Measurements from ENCODE around the gene MYO3B.
"Not testable (repeated sequence)": the region's sequence is repeated elsewhere in the genome, so short reads cannot be mapped to it uniquely, and the experiment has no call there.

MYO3B gene

DNA sequence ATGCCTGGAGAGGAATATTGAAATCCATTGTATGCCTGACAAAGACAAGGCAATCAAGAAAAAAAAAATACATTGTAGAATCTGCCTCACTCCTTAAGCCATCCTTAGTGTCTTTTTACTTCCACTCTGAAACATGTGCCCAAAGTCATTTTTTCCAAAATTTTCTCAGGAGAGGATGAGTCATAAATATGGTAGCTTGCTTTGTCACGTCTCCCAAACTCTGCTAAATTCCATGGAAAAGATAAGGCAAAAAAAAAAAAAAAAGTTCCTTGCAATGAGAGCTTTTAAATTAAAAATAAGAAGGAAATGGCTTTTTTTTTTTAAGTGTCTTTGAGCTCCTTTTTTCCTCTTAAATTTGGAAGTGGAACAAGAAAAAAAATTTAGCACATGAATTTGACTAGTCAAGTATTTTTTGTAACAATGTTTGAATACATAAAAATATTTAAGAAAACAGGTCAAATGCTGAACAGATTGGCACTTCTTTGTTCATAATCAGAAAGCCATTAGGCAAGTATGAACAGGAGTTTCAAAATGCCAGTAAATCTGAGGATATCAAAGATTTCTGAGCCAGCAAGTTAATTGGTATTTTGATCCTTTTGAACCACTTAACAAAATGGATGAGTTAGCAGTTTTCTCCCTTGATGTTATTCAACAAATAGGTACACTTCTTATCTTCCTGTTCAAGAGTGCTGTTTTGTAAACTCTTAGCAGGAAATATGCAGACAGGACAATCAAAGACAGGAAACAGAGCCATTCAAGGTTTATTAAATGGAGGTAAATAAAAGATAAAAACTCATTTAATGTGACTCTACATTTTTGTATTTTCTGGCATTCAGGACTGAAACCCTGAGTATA lies 289.8 kb downstream of the MYO3B start:
- Histone ChIP-seq H3K36me3 (ENCODE audit: control insufficient read depth in 1 of 2, insufficient read depth in 2 of 2, low read depth in 1 of 2, low read length in 2 of 2) (no peaks in the 10 kb centered on the region), H3K27ac (ENCODE audit: low read length, poor library complexity, severe bottlenecking) (no peak overlapping the region), H3K18ac (ENCODE audit: low read depth in 1 of 2, low read length in 2 of 2) (no peak overlapping the region), H2AFZ (ENCODE audit: low read depth, low read length) (no peak overlapping the region), H3K9ac (ENCODE audit: low read length) (no peak overlapping the region), H3K27me3 (ENCODE audit: control insufficient read depth in 1 of 2, insufficient read depth in 1 of 2, low read length in 2 of 2) (no peaks in the 10 kb centered on the region), H2BK120ac (ENCODE audit: low read depth, low read length) (no peak overlapping the region), H3K4me3 (ENCODE audit: insufficient read depth in 1 of 2, low read depth in 1 of 2, low read length in 2 of 2) (no peak overlapping the region), H2BK15ac (ENCODE audit: low read depth, poor library complexity, severe bottlenecking) (no peak overlapping the region), H3K4me1 (ENCODE audit: control insufficient read depth, insufficient read depth, low read depth, low read length) (no peaks in the 10 kb centered on the region), H3K4me2 (ENCODE audit: low read length, poor library complexity, severe bottlenecking) (no peak overlapping the region), H4K8ac (ENCODE audit: low read length) (no peak overlapping the region), H3K14ac (ENCODE audit: low read length in 2 of 2) (no peak overlapping the region), H3K79me1 (replicated peaks; ENCODE audit: low read length, poor library complexity, severe bottlenecking) (no peaks in the 10 kb centered on the region), H3K23ac (ENCODE audit: low read length in 2 of 2) (no peak overlapping the region), H3K9me3 (ENCODE audit: control insufficient read depth, low read length) (peaks cover 4% of the 10 kb centered on the region), H2AK5ac (ENCODE audit: low read length, severe bottlenecking) (no peak overlapping the region), H2BK5ac (ENCODE audit: low read depth, low read length, poor library complexity, severe bottlenecking) (no peak overlapping the region), H3K4ac (ENCODE audit: low read depth in 1 of 2, low read length in 2 of 2) (no peak overlapping the region), H4K91ac (ENCODE audit: low read length) (no peak overlapping the region), H2BK12ac (ENCODE audit: low read length in 2 of 2) (no peak overlapping the region)
- no CpG with 5 or more reads among the region's 1 CpG for WGBS
- peak; percentile 26 for DNase-seq

DNA sequence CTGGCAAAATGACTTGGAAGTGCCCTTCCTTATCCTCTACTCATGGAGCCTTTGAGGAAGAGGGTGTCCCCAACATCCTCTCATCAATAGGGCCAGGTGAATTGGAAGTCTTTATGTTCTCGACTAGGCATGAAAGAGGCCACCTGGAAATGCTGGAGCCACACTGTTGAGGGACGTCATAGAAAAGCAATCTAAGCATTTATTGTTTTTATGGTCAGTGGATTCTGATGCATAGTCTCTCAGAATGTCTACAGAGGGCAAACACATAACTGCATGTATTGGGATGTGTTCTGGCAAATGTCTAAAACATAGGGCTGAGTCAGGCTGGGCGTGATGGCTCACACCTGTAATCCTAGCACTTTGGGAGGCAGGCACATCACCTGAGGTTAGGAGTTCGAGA lies 290.6 kb downstream of the MYO3B start:
- Histone ChIP-seq H3K4me2 (ENCODE audit: low read length, poor library complexity, severe bottlenecking) (no peak overlapping the region), H3K27me3 (ENCODE audit: control insufficient read depth in 1 of 2, insufficient read depth in 1 of 2, low read length in 2 of 2) (no peaks in the 10 kb centered on the region), H4K8ac (ENCODE audit: low read length) (no peak overlapping the region), H2BK12ac (ENCODE audit: low read length in 2 of 2) (no peak overlapping the region), H4K91ac (ENCODE audit: low read length) (no peak overlapping the region), H2BK120ac (ENCODE audit: low read depth, low read length) (no peak overlapping the region), H3K36me3 (ENCODE audit: control insufficient read depth in 1 of 2, insufficient read depth in 2 of 2, low read depth in 1 of 2, low read length in 2 of 2) (no peaks in the 10 kb centered on the region), H3K4me3 (ENCODE audit: insufficient read depth in 1 of 2, low read depth in 1 of 2, low read length in 2 of 2) (no peak overlapping the region), H2AFZ (ENCODE audit: low read depth, low read length) (no peak overlapping the region), H3K14ac (ENCODE audit: low read length in 2 of 2) (no peak overlapping the region), H3K4me1 (ENCODE audit: control insufficient read depth, insufficient read depth, low read depth, low read length) (no peaks in the 10 kb centered on the region), H3K23ac (ENCODE audit: low read length in 2 of 2) (no peak overlapping the region), H2BK5ac (ENCODE audit: low read depth, low read length, poor library complexity, severe bottlenecking) (no peak overlapping the region), H3K9ac (ENCODE audit: low read length) (no peak overlapping the region), H3K18ac (ENCODE audit: low read depth in 1 of 2, low read length in 2 of 2) (peak overlapping the region in 1 of 2 experiments; percentile 22), H3K9me3 (ENCODE audit: control insufficient read depth, low read length) (peaks cover 4% of the 10 kb centered on the region), H3K4ac (ENCODE audit: low read depth in 1 of 2, low read length in 2 of 2) (no peak overlapping the region), H3K27ac (ENCODE audit: low read length, poor library complexity, severe bottlenecking) (no peak overlapping the region), H2BK15ac (ENCODE audit: low read depth, poor library complexity, severe bottlenecking) (no peak overlapping the region), H3K79me1 (replicated peaks; ENCODE audit: low read length, poor library complexity, severe bottlenecking) (no peaks in the 10 kb centered on the region), H2AK5ac (ENCODE audit: low read length, severe bottlenecking) (peak overlapping the region; percentile 69)
- 92% methylated on average over 4 of the region's 4 CpGs for WGBS
- no peak for DNase-seq

DNA sequence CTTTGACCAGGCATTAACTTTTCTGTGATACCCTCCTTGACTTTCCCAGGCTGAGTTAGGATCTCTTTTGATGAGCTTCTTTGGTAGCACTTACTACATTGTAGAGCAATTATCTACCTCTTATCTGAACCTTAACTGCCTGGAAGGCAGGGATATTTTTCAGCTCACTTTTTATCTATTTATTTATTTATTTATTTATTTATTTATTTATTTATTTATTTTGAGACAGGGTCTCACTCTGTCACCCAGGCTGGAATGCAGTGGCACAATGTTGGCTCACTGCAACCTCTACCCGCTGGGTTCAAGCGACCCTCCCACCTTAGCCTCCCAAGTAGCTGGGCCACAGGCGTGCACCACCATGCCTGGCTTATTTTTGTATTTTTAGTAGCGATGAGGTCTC lies 294.6 kb downstream of the MYO3B start:
- not testable (repeated sequence) for H3K23ac ChIP-seq (ENCODE audit: low read length in 2 of 2); H2AFZ ChIP-seq (ENCODE audit: low read depth, low read length); H3K4me1 ChIP-seq (ENCODE audit: control insufficient read depth, insufficient read depth, low read depth, low read length); H3K4me3 ChIP-seq (ENCODE audit: insufficient read depth in 1 of 2, low read depth in 1 of 2, low read length in 2 of 2); H3K9ac ChIP-seq (ENCODE audit: low read length); H3K14ac ChIP-seq (ENCODE audit: low read length in 2 of 2); H3K4me2 ChIP-seq (ENCODE audit: low read length, poor library complexity, severe bottlenecking); H2BK15ac ChIP-seq (ENCODE audit: low read depth, poor library complexity, severe bottlenecking); H2BK120ac ChIP-seq (ENCODE audit: low read depth, low read length); H3K79me1 ChIP-seq (replicated peaks; ENCODE audit: low read length, poor library complexity, severe bottlenecking); H4K8ac ChIP-seq (ENCODE audit: low read length); H3K36me3 ChIP-seq (ENCODE audit: control insufficient read depth in 1 of 2, insufficient read depth in 2 of 2, low read depth in 1 of 2, low read length in 2 of 2); H2BK5ac ChIP-seq (ENCODE audit: low read depth, low read length, poor library complexity, severe bottlenecking); H3K27me3 ChIP-seq (ENCODE audit: control insufficient read depth in 1 of 2, insufficient read depth in 1 of 2, low read length in 2 of 2); H3K9me3 ChIP-seq (ENCODE audit: control insufficient read depth, low read length); H3K27ac ChIP-seq (ENCODE audit: low read length, poor library complexity, severe bottlenecking); H4K91ac ChIP-seq (ENCODE audit: low read length); H3K18ac ChIP-seq (ENCODE audit: low read depth in 1 of 2, low read length in 2 of 2); H2BK12ac ChIP-seq (ENCODE audit: low read length in 2 of 2); DNase-seq; H3K4ac ChIP-seq (ENCODE audit: low read depth in 1 of 2, low read length in 2 of 2); H2AK5ac ChIP-seq (ENCODE audit: low read length, severe bottlenecking)
- over 99% methylated on average over 4 of the region's 4 CpGs for WGBS

DNA sequence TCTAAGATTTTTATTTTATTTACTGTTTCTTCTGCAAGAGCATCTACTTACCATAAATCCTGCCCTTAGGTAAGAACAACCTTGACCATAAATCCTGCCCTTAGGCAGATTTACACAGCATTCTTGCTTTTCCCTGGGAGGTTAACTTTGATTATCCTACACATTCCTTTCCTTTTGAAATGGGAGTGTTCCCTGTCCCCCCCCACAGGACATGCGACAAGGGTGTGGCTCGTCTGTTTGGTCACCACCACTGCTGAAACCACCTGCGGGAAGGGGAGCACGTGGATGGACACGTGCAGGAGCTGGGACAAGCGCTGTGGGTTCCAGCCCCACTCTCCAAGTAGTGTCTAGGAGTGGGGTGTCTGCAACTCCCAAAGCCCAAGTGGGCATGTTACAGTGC lies 297.9 kb downstream of the MYO3B start:
- Histone ChIP-seq H3K4me1 (ENCODE audit: control insufficient read depth, insufficient read depth, low read depth, low read length) (no peaks in the 10 kb centered on the region), H2BK5ac (ENCODE audit: low read depth, low read length, poor library complexity, severe bottlenecking) (no peak overlapping the region), H3K27ac (ENCODE audit: low read length, poor library complexity, severe bottlenecking) (no peak overlapping the region), H3K4me3 (ENCODE audit: insufficient read depth in 1 of 2, low read depth in 1 of 2, low read length in 2 of 2) (no peak overlapping the region), H4K91ac (ENCODE audit: low read length) (peak overlapping the region; percentile 56), H2AFZ (ENCODE audit: low read depth, low read length) (no peak overlapping the region), H3K9ac (ENCODE audit: low read length) (no peak overlapping the region), H3K4me2 (ENCODE audit: low read length, poor library complexity, severe bottlenecking) (no peak overlapping the region), H4K8ac (ENCODE audit: low read length) (no peak overlapping the region), H3K27me3 (ENCODE audit: control insufficient read depth in 1 of 2, insufficient read depth in 1 of 2, low read length in 2 of 2) (no peaks in the 10 kb centered on the region), H3K4ac (ENCODE audit: low read depth in 1 of 2, low read length in 2 of 2) (no peak overlapping the region), H3K79me1 (replicated peaks; ENCODE audit: low read length, poor library complexity, severe bottlenecking) (no peaks in the 10 kb centered on the region), H3K14ac (ENCODE audit: low read length in 2 of 2) (no peak overlapping the region), H3K36me3 (ENCODE audit: control insufficient read depth in 1 of 2, insufficient read depth in 2 of 2, low read depth in 1 of 2, low read length in 2 of 2) (no peaks in the 10 kb centered on the region), H2BK12ac (ENCODE audit: low read length in 2 of 2) (no peak overlapping the region), H2BK120ac (ENCODE audit: low read depth, low read length) (no peak overlapping the region), H2AK5ac (ENCODE audit: low read length, severe bottlenecking) (no peak overlapping the region), H3K9me3 (ENCODE audit: control insufficient read depth, low read length) (no peaks in the 10 kb centered on the region), H3K18ac (ENCODE audit: low read depth in 1 of 2, low read length in 2 of 2) (no peak overlapping the region), H3K23ac (ENCODE audit: low read length in 2 of 2) (no peak overlapping the region), H2BK15ac (ENCODE audit: low read depth, poor library complexity, severe bottlenecking) (no peak overlapping the region)
- WGBS, result 89% methylated on average over 6 of the region's 6 CpGs
- DNase-seq, result no peak
